EH (cell line): ENCODE measurements around the gene L3MBTL1.

Source experiments
- DNase-seq: peaks from one replicate; pipeline ENCODE4 v3.0.0-alpha.2; 2015; ENCODE audit warnings: low read depth

The L3MBTL1 gene

DNA sequence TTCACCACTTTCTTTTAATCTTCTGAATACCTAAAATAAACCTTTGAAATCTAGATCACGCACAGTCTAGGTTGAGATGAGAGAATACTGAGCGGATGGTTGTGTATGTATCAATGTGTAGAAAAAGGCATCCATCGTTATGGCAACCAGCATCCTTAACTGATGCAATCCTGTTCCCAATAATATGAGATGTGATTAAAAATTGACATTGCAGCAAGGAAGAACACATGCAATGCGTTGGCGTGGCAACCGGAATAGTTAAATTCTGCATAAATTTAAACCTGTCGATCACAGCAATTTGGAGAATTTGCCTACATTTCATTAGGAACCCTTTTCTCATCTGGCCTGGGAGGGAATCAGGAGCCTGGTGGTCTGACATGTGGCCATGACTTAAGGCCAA, 1.3 kb upstream of the L3MBTL1 start:
- no peak for DNase-seq

DNA sequence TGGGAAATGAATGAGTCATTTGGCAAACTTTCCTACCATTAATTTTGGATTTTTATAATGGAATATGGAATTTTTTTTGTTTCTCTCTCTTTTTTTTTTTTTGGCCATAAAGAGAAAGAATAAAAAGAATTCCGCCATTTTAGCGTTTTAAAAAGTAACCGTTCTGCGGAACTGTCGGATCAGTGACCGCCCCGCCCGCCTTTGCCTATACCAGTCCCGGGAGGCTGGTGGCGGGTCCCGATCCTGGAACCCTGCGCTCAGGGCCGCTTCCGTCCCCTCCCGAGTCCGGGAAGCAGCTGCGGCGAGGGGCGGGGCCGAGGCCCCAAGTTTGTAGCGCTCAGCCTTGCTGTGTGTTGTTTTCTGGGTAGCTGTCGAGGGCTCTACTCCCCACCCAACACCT, 609 bp downstream of the L3MBTL1 start:
- no peak for DNase-seq

DNA sequence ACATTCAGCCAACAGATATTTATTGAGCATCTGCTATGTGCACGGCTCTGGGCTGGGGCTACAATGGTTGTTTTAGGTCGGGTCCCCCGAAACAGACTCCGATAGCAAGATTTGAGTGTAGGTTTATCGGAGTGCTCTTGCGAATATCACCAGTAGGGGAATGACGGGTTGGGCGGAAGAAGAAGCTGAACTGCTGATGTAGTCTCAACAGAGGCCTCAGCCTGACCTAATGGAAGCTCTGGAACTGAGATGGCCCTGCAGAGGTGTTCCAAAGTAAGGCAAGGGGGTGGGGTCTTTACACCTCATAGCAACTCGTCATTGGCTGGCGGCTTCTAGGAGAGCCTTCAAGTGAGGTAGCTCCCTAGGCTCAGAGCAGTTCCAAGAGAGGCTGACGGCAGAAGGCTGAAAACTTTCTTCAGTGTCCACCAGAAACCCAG, 1.1 kb downstream of the L3MBTL1 start:
- DNase-seq, result no peak

DNA sequence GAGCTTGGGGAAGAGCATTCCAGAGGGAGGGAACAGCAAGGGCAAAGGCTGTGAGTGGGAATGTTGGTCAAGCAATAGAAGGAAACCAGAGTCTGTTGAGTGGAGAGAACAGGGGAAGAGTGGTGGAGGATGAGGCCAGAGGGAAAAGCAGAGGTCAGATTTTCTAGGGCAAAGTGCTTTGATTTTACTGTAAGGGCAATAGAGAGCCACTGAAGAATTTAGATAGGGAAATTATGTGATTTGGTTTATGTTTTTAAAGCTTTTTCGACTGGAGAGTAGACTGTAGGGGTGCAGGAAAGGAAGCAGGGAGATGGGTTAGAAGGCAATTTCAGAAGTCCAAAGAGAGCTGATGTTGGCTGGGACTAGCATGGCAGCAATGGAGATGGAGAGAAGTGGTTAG, 4.4 kb downstream of the L3MBTL1 start:
- DNase-seq, result no peak

DNA sequence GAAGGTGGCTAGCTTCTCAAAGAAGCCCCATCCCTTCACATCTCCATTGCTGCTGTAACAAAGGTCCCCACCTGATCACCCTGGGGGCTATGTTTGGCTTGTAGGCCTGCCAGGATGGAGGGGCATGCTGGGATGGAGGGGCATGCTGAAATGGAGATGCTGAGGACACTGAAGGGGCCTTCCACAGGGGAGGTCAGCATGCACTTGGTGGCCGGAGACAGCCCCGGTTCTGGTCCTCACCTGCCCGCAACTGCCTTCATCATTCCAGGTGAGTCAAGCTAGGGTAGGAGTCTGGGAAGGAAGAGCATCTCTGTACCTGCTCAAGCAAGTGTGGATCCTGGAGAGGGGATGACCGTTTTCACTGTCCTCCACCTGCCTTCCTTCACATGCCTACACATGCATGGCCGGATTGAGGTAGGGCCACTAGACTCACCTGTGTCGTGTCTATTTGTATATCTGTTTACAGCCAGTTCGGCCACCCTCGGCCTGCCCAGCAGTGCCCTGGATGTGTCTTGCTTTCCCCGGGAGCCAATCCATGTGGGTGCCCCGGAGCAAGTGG, 6.0 kb downstream of the L3MBTL1 start:
- no peak for DNase-seq

DNA sequence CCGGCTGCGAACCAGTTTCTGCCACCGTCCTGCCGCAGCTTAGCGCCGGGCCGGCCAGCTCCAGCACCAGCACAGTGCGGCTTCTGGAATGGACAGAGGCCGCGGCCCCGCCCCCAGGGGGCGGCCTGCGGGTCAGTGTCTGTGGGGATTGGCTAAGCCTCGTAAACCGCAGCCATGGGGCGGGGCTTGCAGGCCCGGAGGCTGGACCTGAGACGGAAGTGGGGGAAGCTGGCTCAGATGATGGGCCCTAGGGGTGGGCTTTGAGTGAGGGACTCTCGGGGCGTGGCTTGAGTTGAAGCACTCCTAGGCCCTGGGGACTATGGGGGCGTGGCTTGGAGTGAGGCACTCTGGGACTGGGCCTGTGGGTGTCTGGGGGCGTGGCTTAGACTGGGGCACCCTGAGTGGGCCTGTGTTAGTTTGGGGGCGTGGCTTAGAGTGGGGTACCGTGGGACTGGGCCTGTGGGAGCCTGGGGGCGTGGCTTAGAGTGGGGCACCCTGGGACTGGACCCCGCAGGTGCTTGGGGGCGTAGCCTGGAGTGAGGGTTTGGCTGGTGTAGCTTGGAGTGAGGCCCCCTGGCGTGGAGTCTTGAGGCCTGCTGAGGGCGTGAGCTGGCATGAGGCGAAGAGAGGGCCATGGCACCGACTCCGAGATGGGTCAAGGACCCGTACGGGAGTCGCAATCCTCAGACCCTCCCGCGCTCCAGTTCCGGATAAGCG, 6.6 kb downstream of the L3MBTL1 start:
- DNase-seq, result peak; percentile 95

DNA sequence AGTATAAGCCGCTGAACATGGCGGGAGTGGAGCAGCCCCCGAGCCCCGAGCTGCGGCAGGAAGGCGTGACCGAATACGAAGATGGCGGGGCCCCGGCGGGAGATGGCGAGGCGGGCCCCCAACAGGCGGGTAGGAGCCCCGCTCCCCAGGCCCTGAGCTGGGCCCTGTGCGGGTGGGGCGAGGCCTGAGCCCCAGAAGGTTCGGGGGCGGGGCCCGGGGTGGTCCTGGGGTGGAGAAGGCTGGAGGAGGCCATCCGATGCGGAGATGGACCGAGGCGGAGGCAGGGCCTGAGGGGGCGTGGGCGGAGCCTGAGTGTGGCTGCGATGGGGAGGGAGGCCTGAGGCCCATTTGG, 7.1 kb downstream of the L3MBTL1 start:
- peak; percentile 39 for DNase-seq

DNA sequence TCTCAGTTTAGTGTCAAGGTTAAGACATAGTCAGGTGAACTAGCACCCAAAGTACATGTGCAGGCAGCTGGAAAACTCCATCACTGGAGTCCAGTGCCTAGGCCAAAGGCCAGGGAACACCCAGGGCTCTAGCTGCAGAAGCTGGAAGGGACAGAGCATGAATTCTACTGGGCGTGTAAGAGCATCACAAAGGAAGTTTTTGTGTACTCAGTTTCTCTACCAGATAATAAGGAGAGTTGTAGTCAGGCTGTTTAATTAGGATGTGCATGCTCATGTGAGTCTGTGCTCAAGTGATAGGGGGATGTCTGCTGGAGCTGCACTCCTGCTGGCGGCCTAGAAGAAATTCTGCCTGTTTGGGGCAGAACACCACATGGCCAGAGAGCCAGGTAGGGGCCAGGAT, 8.1 kb downstream of the L3MBTL1 start:
- DNase-seq, result no peak

DNA sequence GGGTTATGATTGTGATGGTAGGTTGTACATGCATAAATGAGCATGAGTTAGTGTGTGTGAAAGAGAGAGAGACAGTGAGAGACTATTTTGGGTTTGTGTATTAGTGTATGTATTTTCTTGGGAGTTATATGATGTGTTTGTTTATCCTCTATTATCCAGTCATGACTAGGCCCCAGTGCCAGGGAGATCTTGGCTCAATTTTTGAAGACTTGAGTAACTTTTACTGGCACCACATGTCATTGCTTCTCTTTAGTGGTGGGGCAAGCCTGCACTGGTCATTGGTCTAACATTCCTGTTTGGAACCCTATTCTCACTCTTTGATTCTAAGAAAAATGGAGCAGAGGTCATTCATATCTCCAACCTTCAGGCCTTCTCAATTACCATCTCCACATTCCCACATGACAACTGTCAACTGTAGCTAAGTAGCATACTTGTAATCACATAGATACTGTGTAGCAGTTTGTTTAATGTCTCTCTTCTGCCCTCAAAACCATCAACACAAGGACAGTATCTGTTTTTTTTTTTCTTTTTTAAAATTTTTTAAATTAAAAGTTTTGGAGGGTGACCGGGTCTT, 8.8 kb downstream of the L3MBTL1 start:
- DNase-seq, result no peak

DNA sequence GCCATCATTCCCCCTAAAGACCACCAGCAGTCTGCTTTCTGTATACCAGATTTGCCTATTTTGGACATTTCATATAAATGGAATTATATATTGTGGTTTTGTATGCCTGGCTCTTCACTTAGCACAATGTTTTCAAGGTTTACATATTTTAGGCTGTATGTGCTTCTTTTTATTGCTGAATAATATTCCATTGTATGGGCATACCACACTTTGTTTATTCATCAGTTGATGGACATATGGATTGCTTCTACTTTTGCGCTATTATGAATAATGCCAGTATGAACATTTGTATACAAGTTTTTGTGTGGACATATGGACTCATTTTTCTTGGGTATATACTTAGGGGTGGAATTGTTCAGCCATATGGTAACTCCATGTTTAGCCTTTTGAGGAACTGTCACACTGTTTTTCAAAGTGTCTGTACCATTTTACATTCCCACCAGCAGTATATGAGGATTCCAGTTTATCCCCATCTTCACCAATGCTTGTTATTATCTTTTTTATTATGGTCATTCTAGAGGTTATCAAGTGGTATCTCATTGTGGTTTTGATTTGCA, 12.7 kb downstream of the L3MBTL1 start:
- DNase-seq, result no peak

DNA sequence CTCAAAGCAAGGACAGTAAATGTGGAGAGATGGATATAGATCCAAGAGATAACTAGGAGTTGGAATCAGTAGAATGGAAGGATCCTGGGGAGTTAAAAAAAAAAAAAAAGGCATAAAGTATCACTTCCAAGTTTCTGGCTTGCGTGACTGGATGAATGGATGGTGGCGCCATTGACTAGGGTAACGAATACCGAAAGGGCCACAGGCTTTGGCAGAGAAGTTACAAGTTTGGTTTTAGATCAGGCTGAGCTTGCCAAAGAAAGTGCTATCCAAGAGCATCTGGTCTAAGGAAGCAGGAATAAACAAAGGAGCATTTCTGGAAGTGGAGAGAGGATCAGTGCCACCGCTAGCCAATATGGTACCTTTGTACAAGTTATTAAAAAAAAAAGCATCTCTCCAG, 17.5 kb downstream of the L3MBTL1 start:
- no peak for DNase-seq

DNA sequence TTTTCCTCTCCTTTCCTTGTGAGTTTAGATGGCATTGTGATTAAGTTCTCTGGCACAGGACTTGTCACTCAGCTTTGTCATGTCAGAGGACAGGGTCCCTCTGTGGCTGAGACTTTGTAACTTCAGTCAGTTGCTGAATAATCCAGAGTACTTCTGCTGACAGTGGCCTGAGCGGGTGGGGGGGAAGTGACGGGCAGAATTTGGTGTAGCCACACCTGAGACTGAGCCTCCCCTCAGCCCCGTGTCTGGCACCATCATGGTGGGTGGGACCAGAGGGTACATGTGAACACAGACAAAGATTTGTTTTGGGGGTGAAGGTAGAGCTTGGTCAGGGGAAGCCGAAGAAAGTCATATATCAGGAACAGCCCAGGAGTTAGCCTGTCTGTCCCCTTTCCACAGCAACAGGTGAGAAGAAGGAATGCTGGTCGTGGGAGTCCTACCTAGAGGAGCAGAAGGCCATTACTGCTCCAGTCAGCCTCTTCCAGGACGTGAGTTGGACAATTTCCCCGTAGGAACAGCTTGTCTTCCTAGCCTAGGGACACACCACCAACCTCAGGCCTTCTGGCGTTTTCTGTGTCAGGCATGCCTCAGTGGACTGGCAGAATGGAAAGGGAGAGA, 20.9 kb downstream of the L3MBTL1 start:
- no peak for DNase-seq

DNA sequence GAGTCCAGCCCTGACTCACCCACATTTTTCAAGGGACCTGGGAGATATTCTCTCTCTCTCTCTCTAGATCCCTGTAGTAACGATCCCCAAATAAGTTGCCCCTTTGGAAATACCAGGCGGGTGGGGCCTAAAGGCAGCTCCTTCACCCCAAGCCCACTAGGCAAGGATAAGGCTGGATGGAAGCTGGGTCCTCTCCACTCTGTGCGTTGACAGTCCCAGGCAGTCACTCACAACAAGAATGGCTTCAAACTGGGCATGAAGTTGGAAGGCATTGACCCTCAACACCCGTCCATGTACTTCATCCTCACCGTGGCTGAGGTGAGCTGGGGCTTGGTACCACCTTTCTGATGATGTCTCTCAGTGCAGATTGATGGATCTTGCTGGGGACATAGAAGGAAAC, 21.6 kb downstream of the L3MBTL1 start:
- DNase-seq, result no peak

DNA sequence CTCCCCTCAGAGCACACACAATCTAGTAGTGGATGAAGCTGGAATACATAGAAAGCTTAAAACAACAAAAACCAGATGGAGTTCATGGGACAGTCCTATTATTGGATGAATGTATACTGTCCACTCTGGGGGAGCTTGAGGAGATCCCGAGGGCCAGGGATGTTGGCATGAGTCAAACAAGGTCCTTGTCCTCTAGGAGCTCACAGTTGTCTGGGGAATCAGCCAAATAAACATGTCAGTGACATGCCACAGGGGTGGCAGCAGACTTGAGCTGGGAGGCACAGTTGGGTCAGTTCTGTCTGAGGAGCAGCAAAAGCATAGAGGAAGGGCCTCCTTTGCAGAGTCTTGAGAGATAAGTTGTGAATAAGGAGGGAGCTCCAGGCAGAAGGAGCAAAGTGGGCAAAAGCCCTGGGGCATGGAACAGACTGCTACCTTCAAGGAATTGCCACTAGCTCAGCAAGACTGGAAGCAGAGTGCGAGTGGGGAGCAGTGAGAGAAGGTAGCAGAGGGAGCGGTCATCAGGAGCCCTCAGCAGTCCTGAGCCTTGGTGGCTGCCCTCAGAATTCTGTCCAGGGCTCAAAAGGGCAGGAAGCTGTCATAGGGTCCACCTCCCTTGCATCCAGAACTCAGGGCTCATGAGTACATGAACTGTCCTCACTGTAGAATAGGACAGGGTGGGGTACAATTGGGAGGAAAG, 22.1 kb downstream of the L3MBTL1 start:
- no peak for DNase-seq

DNA sequence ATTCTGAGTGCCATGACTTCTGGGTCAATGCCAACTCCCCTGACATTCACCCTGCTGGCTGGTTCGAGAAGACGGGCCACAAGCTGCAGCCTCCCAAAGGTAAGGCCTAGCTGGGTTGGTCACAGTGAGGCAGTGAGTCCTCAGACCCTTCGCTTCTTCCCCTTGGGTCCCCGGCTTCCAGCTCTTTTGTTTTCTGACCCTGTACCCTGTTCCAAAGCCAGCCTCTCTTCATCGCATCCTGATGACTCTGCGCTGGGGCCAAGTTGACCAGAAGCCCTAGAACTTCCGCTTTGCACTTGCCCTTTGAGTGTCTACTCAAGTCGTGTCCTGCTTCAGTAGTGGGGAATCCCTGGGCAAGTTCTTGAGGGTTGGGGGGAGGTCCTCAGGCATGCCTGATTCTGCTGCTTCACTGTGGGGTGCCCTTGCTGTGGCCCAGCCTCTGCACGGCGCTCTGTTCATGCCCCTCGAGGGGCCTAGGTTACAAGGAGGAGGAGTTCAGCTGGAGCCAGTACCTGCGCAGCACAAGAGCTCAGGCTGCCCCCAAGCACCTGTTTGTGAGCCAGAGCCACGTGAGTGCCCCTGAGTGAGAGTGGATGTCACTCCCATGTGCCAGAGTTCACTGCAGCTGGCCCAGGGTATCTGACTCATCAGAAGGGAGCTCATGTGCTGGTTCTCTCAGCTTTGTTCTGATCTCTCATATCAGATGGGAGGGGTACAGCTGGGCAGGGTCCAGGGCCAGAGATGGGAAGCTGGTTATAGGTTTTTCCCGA, 23.0 kb downstream of the L3MBTL1 start:
- no peak for DNase-seq

DNA sequence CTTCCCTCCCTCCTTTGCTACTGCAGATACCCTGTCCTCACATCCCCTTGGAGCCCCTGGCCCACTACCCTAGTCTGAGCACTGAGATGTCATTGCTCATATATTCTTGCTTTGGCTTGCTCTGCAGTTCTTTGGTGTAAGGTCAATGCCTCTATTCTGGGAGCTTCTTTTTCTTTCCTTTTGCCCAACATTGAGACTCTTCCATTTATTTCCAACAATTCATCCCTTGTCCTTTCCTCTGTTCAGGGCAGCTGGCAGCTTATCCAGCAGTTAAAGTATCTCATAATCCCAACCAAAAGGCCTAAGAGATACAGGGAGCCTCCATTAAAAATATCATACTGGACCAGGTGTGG, 23.6 kb downstream of the L3MBTL1 start:
- DNase-seq, result no peak

DNA sequence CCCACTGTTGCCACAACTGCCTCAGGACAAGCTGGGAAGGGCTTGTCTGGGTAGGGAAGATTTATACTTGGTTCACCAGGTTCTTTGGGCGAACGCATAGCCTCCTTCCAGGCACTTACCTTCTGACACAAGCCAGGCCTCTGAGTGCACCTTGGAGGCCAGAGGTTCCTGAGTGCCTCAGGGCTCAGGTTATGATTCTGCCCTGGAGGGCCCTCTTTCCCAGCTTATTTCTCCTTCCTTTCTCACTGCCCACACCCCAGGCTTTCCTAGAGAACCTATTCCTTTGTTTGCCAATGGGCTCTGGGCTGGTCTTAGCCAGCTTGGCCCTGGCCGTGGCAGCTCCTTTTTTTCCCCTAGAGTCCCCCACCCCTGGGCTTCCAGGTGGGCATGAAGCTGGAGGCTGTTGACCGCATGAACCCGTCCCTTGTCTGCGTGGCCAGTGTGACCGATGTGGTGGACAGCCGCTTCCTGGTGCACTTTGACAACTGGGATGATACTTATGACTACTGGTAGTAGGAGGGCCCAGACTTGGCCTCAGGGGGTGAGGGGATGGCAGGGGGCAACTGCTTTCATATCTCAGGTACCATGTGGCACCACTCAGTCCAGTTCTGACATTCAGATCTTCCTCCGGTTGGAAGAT, 25.0 kb downstream of the L3MBTL1 start:
- no peak for DNase-seq

DNA sequence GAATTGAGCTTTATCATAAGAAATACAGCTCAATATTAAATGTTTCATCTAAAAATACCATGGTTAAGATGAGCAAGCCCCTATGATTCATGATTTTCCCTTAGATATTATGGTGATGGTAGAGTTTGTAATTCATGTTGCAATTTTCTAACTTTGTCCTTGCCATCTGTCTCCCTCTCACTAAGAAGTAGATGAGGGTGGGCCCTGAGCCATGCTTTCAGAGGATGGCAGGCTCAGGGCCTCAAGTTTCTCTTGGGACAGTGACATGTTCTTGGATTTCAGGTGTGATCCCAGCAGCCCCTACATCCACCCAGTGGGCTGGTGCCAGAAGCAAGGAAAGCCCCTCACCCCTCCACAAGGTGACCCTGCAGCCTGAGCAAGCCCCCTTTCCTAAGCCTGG, 25.6 kb downstream of the L3MBTL1 start:
- DNase-seq, result peak; percentile 32

DNA sequence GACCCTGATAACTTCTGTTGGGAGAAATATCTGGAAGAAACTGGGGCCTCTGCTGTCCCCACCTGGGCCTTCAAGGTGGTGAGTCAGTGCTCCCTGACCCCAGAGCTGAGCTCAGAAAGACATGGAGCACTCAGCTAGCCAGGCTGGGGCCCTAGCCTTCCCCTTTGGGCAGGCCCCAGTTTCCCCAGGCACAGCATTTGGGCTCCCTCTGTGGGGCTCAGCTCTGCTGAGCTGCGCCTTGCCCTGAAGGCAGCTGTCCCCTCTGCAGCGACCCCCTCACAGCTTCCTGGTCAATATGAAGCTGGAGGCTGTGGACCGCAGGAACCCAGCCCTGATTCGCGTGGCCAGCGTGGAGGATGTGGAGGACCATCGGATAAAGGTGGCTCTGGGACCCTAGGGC, 26.5 kb downstream of the L3MBTL1 start:
- DNase-seq, result no peak

DNA sequence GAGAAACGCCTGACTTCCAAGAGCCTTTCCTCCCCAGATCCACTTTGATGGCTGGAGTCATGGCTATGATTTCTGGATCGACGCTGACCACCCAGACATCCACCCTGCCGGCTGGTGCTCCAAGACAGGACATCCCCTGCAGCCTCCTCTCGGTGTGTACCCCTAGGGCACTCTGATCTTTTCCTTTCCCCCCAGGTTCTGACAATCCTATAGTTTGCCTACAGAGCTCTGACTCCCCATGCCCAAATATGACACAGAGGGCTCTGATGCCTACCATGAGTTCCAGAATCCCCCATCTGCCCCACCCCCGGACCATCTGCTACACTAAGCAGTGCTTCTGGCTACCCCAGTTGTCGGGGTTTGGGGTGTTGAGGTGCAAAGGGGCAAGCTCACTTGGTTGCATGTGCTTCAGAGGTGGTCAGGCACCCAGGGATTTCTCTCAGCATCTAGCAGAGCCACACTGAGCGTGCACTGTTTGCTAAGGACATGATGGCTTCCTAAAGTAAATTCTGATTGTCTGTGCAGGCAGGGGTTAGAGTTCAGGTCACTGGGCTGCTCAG, 27.4 kb downstream of the L3MBTL1 start:
- DNase-seq, result no peak

DNA sequence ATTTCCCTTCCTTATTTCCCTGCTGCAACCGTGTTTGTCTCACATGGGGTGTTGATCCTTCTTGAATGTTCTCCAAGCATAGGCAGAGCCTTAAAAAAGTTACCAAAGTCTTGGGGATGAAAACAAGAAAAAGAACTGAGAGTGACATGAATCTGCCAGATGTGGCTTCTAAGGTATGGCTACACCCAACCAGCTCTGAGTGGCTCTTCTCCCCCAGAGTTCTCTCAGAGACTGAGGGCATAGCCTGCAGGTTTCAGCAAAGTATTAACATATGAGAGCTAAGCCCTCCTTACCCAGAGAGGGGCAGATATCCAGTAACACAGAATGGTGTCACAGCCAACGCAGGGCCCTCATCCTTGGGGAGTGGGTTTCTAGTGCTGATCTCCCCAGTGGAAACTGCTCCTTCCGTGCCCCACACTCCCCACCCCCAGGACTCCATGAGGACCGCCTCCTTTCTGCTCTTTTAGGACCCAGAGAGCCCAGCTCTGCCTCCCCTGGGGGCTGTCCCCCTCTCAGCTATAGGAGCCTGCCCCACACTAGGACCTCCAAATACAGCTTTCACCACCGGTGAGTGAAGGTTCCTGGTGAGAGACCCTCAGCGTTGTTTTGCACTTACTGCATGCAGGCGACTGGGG, 28.0 kb downstream of the L3MBTL1 start:
- DNase-seq, result no peak
